GM21717 (cell line): ENCODE measurements around the gene CYB5D1.

Experiments
- ATAC-seq: cut with Tn5 transposase; IDR thresholded peaks from one replicate; pipeline ENCODE4 v1.9.1; 2021; ENCODE audit warnings: mild to moderate bottlenecking, moderate library complexity; ENCODE audit not compliant: unreplicated experiment

The CYB5D1 gene

DNA sequence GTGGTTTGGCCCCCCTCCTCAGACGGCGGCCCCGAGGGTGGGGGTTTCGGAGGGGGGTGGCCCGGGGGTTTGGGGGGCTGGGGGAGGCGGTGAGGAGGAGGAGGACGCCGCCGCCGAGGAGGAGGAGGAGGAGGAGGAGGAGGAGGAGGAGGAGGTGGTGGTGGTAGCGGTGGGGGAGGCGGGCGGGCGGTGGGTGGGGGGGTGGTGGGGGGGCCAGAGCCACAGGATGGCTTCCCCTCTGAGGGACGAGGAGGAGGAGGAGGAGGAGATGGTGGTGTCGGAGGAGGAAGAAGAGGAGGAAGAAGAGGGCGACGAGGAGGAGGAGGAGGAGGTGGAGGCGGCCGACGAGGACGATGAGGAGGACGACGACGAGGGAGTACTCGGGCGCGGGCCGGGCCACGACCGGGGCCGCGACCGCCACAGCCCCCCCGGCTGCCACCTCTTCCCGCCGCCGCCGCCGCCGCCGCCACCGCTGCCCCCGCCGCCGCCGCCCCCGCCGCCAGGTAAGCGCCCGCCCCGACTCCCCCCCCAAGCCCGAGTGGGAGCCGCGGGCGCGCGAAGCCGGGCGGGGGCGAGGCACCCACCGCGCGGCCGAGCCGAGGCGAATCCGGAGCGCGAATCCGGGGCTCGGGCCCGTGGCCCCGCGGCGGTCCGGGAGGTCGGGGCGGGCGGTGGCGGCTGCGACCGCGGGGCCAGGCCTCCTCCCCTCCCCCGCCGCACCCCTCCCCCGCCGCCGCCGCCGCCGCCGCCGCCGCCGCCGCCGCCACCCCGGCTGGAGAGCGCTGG lies 27.0 kb downstream of the CYB5D1 start:
- ATAC-seq, result no peak

GRCh38 chr17:7885367-7886226 lies 27.8 kb downstream of the CYB5D1 start:
- ATAC-seq, result no peak

DNA sequence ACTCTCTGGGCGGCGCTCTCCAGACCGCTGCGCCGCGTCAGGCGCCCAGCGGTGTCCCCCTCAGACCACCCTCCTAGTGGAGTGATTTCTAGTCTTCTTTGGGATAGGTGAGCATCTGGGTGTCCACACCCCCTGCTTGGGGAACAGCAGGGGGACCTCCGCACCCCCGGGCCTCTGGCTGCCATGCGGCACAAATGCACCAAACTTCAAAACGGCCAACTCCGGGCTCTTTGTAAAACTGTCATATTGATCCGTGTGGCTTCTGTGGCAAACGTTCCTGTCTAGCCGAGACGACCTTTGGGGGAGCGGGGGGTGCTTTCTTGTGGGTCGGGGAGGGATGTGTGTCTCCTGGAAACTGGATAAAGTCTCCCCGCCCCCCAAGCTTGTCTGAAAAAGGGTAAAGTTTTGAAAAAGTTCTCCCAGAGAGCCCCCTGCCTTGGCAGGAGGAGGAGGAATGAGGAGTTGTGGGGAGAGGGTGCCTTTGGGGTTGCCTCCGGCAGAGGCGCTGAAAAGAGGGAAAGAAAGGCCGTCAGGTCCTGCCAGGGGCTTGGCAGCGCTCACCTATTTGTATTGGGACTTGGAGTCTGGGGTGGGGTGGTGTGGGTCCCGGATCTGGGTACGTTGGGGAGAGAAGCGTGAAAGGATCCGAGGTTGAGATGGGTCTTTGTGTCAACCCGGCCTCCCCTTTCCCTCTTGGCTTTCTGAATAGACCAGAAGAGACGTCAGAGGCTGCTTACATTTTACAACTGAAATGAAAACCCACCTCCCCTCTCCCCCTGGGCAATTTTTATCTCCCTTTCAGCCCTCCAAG lies 28.6 kb downstream of the CYB5D1 start:
- no peak for ATAC-seq

DNA sequence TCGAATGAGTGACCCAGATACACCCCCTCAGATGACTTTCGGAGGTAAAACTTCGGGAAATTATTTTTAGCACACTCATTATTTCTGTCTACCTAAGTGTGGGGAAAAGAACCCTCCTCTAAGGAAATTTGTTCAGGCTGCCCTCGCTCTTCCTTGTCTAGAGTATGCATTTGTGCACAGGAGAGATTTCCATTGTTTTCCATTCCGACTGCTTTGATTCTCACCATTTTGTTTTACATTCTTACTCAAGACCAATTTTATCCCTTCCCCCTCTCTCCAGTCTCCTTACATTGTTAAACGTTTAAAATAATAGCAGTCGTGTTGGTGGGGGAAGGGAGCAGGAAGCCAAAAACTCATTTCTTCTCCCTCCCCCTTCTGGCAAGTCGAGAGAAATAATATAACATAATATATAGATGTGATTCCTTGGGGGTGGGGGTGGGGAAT lies 29.3 kb downstream of the CYB5D1 start:
- no peak for ATAC-seq

DNA sequence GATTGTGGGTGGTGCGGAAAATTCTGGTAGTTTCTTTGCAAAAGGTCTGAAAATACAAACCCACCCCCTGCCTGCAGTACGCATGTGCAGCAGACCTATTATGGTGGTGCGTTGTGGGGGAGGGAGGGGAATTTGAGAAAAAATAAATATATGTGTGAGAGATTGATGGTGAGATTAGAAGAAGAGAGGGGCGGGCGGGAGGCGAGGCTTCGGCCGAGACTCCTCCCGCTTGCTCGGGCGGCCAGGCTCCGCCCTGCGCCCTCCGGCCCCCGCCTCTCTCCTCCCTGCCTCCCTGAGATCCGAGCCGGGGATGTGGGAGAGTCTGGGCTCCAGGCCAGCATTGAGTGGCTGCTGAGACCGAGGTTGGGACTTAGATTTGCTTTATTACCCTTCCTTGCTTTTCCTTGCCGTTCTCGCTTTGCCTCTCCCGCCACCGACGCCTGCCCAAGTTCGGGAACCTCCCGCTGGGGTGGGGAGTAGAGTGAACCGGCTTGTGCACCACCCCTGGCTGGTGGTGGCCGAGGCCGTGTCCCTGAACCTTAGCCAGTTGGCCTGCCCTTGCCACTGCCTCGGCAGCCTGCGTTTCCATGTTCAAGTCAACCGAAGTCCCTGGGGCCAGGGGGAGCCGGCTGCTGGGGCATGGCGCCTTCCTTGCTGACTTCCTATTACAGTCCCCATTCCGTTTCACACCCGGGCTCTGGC lies 29.8 kb downstream of the CYB5D1 start:
- peak; percentile 44 for ATAC-seq

DNA sequence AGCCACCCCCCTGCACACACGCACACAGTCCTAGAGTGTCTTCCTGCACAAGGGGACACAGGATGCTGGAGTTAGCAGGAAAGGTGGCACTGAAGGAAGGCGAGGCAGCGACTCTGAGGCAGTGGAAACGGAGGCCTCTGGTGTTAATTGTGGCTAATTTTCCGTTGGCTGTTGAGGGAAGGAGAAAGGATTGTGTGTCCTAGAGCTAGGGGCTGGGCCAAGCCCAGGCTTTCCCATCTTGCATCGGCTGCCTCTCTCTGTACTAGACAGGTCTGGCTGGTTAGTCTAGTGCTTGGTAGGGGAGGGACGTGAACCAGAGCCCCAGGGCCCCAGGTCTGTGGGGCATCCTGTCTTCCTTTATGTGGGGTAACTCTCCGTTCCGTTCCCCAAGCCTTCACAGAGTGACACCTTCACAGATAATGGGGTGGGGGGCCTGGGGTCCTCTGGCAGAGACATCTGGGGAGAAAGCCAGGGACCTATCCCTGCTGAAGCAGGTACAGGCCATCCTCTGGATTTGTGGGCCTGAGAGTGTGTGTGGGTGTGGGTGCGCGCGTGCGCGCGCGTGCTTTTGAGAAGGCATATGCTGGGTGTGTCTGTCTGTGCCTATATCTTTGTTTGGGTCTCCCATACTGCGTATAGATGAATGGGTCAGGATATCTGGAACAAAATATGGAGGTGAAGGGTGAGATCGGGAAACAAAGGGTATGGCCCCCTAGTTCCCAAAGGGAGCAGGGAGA lies 30.5 kb downstream of the CYB5D1 start, which contains the start of gene CHD3:
Gene CHD3 (plus strand): TSS at position 606 of the 737 bp plus-strand sequence. CDS start 212 bp downstream, outside the sequence.
- ATAC-seq, result no peak

GRCh38 chr17:7889166-7889955 lies 31.6 kb downstream of the CYB5D1 start:
- no peak for ATAC-seq

GRCh38 chr17:7893187-7893880 lies 35.5 kb downstream of the CYB5D1 start:
- no peak for ATAC-seq

DNA sequence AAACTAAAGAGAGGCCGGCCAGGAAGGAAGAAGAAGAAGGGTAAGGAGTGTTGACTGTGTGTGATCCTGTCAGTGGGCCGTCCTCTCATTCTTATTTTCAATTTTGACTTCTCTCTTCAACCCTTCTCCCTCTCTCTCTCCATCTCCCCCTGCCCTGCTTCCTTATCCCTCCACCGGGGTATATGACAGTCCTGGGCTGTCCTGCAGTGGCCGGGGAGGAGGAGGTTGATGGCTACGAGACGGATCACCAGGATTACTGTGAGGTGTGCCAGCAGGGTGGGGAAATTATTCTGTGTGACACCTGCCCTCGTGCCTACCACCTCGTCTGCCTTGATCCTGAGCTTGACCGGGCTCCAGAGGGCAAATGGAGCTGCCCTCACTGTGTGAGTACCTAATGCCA lies 36.4 kb downstream of the CYB5D1 start:
- no peak for ATAC-seq

- no peak for ATAC-seq
Observed at GRCh38 chr17:7894866-7895265, 37.1 kb downstream of the CYB5D1 start.

- no peak for ATAC-seq
Observed at GRCh38 chr17:7897090-7897489, 39.3 kb downstream of the CYB5D1 start.

DNA sequence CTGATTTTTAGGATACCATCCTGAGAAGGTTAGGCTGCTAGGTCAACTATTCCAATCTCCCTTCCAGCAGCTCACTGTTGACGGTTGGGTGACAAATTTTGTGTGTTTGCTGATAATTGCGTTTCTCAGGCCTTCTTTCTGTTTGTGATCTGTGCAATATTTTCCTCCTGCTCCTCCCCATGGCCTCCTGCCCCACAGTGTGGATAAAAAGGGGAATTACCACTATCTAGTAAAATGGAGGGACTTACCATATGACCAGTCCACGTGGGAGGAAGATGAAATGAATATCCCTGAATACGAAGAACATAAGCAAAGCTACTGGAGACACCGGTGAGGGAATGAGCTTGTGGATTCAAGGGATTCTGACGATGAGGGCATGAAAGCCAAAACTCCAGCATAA lies 40.0 kb downstream of the CYB5D1 start:
- ATAC-seq, result no peak

- ATAC-seq, result no peak
Observed at GRCh38 chr17:7903154-7904103, 45.6 kb downstream of the CYB5D1 start.

GRCh38 chr17:7909089-7909488 lies 51.3 kb downstream of the CYB5D1 start:
- no peak for ATAC-seq

GRCh38 chr17:7910281-7910680 lies 52.5 kb downstream of the CYB5D1 start:
- ATAC-seq, result no peak

- no peak for ATAC-seq
Observed at GRCh38 chr17:7910711-7911110, 52.9 kb downstream of the CYB5D1 start.

DNA sequence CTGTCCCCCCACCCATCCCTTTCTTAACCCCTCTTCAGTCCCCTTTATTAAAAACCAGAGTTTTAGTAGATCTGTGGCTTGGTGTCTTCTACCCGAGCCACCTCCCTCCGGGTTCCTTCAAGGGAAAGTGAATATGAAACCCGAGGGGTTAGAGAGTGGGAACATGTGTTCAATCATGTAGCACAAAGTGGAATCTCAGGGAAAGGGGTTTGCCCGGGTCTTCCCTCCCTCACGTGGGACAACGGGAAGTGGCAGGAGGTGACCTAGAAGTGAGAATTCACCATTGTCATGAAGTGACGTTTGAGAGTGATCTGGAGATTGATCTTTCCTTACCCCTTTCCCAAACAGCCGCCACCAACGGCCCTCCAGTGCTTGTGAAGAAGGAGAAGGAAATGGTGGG lies 53.3 kb downstream of the CYB5D1 start:
- ATAC-seq, result no peak
